DMS 273 (cell line): Measurements from ENCODE around the gene PELI2.

ENCODE experiments used
- DNase-seq: peaks from one replicate; lab custom pipeline; 2025; ENCODE audit not compliant: unreplicated experiment; lab: John Stamatoyannopoulos, UW

Gene PELI2

DNA sequence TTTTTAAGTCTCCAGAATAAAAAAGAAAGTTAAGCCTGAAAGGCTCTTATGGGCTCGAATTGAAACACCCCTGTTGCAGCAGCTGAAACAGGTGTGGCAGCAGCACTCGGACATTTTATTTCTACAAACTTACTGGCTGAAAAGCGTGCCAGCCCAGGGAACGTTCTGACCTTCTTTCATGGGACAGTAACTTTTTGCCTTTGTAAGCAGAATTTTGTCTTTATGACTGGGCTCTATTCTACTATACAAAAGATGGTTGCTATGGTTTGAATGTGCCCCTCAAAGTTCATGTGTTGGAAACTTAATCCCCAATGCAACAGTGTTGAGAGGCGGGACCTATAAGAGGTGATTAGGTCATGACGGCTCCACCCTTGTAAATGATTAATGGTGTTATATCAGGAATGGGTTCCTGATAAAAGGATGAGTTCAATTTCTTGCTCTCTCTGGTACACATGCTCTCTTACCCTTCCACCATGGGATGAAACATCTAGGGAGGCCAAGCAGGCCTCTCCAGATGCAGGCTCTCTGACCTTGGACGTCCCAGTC lies 52.7 kb downstream of the PELI2 start:
- no peak for DNase-seq

- DNase-seq, result no peak
Observed at GRCh38 chr14:56172074-56172473, 53.9 kb downstream of the PELI2 start.

DNA sequence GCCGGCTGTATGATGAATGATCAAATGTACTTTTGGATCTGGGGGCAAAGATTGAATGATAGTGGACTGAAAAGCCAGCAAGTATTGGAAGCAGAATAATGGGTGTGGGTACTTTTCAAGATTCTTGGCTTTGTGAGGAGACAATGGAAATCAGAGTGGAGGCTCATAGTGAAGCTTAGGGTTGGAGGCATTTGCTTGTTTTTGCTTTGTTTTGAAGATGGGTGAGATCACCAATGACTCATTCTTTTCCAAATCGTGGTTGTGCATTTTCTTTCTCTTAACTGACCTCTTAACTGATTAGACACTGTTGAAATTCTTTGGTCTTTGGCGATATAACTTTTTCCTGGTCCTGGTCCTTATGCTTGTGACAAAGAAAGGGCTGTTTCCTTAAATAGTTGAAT lies 54.4 kb downstream of the PELI2 start:
- no peak for DNase-seq

DNA sequence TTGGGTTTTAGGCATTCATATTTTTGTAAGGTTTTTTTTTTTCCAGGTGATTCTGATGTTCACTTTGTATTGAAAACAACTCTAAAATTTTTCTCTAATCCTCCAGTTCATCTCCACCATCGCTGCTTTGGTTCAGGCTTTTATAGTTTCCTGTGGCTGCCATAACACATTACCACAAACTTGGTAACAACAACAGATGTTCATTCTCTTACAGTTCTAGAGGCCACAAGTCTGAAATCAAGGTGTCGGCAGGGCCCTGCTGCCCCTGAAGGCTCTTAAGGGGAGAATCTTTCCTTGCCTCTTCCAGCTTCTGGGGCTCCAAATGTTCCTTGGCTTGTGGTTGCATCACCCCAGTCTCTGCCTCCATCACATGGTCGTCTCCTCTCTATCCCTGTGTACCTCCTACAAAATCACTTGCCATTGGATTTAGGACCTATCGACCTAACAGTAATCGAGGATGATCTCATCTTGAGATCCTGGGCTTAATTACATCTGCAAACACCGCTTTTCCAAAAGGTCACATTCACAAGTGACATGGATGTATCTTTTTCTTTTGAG lies 55.2 kb downstream of the PELI2 start:
- DNase-seq, result peak; percentile 64

DNA sequence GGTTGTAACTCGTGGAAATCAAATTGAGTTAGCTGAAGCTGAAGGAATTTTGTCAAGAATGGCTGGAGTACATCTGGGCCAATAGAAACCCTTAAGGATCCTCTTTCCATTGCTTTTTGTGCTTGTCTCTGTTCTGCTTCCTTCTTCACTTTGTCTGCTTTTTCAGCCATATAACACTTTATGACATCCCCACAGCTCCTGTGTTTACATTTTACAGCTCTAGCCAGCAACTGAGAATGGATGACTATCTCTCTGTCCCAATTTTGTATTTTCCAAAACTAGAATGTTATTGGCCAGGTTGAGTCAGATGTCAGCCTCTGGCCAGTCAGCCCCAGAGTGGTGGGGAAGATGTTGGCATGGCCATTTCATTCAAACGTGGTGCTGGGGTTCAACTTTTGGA lies 57.6 kb downstream of the PELI2 start:
- DNase-seq, result no peak

- no peak for DNase-seq
Observed at GRCh38 chr14:56176530-56176929, 58.3 kb downstream of the PELI2 start.

GRCh38 chr14:56177036-56177435 lies 58.8 kb downstream of the PELI2 start:
- no peak for DNase-seq

DNA sequence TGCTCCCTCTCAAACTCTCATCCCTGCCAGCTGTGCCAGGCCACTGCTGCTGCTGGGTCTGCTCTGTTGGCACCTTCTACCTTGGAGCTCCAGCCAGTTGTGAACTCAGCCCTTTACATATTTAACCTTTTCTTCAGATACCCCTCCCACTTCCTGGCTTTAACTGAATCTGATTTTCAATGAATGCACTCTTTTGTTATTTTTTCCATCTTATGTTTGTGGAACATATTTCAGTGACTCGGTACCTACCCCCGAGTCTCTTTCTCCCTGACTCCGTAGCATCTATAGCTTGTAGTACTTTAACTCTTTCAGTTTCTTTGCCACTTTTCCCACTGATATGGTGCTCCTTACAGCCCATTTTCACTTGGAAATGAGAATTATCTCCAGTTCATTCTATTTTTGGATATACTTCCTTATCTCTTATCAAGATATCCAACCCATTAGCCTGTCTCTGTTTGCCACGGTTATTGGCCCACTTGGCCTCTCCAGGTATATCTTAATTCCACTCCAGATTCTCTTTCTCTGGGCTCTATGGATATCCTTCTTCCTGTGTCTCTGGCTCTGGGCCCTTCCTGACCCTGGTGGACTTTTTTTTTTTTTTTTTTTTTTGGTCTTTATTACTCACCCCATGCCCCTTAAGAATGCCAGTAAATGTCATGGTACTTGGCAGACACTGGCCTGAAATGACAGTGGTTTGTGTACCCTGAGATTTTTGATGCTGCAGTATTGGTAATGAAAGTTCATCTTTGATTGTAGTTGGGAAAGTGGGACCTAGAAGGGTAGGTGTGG lies 62.7 kb downstream of the PELI2 start:
- no peak for DNase-seq

- DNase-seq, result no peak
Observed at GRCh38 chr14:56181681-56182085, 63.5 kb downstream of the PELI2 start.

DNA sequence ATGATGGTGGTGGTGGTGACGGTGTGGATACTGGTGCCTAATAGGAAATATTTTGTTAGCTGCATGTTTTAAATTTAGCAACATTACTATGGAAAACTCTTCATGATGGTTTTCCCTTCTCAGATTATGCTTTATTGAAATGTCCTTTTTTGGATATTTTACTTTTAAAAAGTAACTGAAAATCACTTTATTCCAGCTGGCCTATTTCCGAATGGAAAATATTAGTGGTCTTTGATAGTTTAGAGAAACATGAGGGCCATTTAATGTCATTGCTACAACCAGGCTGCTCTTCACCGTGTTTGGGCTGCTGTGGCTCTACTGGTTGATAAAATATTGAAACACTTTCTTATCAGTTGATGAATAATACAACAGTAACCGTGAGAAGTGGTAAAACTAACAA lies 64.2 kb downstream of the PELI2 start:
- no peak for DNase-seq

DNA sequence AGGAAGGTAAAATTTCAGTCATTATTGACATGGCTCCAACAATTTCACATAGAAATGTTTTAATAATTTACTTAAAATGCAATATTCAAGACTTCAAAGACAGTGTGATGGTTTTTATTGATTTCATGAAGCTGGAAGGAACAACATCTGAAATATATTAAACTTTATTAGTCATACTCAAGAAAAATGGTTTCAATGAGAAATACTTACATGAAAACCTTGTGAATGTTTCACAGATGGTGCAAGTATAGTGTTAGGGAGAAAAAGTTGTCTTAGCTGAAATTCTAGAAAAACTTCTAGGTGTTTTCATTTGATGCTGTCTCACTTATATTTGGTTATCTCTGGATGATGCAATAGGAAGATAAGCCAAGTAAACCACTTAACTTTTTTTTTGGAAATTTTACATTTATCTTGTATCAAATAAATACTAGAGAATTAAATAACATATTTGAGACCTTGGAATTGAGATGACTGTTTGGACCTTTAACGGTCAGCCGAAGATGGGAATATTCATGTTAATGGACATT lies 65.5 kb downstream of the PELI2 start:
- no peak for DNase-seq

DNA sequence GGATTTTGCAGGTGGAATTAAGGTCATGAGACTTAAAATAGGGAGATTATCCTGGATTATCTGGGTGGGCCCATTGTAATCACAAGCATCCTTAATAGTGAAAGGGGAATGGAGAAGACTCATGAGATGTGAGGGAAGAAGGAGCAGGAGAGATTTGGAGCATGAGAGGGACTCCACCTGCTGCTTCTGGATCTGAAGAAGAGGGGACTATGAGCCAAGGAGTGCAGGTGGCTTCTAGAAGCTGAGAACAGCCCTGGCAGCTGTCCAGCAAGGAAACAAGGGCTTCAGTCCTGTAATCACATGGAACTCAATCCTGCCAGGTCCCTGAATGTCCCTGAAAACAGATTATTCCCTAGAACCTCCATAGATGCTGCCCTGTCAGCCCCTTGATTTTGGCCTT lies 67.8 kb downstream of the PELI2 start:
- DNase-seq, result peak; percentile 27

GRCh38 chr14:56187736-56188135 lies 69.5 kb downstream of the PELI2 start:
- DNase-seq, result no peak

- peak; percentile 59 for DNase-seq
Observed at GRCh38 chr14:56189307-56189706, 71.1 kb downstream of the PELI2 start.

DNA sequence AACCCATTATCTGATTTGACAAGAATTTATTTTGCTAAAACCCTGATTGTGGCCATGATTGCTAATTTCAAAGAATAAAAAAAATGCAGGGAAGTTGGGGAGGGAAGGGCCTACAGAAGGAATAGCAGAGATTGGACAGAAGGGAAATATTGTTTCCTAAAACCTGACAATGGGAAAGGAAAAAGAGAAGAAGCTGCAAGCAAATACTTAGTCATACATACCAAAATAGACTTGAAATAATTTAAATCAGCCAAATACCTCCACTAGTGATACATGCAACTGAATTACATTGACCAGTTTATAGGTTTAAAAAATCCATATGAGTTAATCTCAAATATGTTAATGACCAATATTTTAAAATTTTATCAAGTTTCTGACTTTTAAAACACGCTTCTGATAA lies 75.1 kb downstream of the PELI2 start:
- no peak for DNase-seq

DNA sequence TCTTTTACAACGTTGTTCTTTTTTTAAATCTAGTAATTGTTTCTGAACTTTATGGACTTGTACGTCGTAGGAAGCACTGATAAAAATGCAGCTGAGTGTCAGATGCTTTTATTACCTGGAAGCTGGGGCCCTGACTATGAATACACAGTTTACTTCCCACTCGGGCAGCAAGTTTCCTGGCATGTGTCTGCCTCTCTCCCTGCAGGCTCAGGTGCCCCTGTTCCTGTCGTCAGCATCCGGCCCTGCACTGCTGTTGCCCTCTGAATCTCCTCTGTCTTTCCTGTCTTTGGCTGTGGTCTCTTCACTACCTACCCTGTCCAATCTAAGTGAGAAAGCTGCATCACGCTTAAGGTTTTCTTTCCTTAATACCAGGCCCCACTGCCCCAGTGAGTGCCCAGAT lies 75.8 kb downstream of the PELI2 start:
- DNase-seq, result no peak

DNA sequence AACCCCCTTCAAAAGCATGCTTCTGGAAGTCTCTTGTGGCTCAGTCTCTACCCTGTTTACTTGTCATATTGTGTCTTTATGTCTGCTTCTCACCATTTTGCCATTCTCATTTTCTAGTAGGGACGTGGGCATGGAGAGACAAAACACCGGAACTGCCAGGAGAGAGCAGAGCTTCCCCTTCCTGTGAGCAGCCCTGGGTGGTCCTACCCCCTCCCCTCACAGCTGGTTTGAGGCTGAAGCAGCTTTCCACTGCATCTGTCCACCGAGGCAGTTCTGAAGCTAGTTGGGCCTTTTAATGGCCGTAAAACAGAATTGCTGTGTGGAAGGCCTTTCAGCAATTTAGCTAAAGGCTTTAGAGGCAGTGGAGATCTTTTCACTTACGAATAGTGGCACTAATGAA lies 77.0 kb downstream of the PELI2 start:
- DNase-seq, result peak; percentile 52

DNA sequence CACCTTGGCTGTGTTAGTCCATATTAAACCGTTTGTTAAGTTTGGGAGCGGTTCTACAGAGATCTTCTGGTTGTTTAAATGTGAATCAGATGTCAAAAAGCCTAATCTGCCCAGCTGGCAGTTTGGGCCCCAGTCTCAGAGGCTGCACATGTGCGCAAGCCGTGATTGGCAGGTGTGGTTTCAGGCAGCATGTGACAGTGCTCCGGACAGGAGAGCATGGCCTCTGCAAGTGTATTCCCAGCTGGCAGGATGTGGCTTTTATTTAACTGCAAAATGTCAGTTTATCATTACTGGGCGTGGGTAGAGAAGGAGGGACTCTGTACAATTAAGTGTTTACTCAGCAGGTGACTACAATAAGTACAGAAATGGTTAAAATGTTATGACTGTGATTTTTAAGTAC lies 77.5 kb downstream of the PELI2 start:
- DNase-seq, result peak; percentile 84

GRCh38 chr14:56196274-56196673 lies 78.1 kb downstream of the PELI2 start:
- DNase-seq, result no peak

DNA sequence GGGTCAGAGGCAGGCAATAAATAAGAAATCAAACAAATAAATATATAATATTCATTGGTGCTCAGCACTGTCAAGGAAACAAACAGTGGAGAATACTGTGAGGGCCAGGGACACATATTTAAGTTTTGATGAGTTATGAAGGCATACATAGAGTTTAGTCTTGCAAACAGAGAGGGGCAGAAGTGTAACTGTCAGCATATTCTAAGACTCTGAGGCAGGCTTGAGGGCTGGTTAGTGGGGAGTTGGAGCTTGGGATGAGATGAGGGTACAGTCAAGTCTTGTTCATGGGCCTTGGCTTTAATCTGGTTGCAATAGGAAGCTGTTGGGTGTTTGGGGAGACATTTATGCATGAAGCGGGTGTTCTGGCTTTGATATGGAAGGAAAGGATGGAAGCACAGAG lies 78.9 kb downstream of the PELI2 start:
- no peak for DNase-seq

DNA sequence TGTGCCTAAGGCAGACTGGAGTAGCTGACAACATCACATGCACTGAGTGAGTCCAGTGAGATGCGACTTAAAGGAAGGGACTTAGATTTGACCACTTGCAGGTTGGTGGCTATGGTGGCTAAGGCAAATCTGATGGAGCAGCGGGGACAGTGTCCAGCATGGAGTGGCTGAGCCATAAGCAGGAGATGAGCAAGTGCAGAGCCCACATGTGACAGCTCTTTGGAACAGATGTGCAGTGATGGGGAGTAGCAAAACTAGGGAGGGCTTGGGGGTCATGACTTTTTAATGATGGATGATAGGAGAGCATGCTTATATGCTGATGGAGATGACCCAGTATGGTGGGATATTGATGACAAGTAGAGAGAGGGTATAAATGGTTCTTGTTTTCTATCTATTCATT lies 80.2 kb downstream of the PELI2 start:
- DNase-seq, result no peak
